Thyroid gland (tissue), 4 donors: ENCODE results near the gene PTPN11. TPM values are rescaled to one million over a fixed set of nuclear protein-coding genes. Genes with fewer than 3 reads are reported as not detected.

Source experiments
- DNase-seq, 2 donors: peaks; one replicate each; pipeline ENCODE4 v3.0.0-alpha.2; 2019
- H3K27ac ChIP-seq, 3 donors: fragments of 200-600 bp; sonication (generic); 1 replicate in 2 of 3; 2 replicates in 1 of 3; pipeline ENCODE4 v1.5.1; 2016 to 2019; ENCODE audit warnings: mild to moderate bottlenecking in 1 of 3, moderate library complexity in 1 of 3
- H3K27me3 ChIP-seq: fragments of 200-600 bp; sonication (generic); one replicate; pipeline ENCODE4 v1.5.1; 2019
- H3K36me3 ChIP-seq, 2 donors: fragments of 200-600 bp; sonication (generic); one replicate each; pipeline ENCODE4 v1.5.1; 2016 to 2019
- H3K4me1 ChIP-seq, 2 donors: fragments of 200-600 bp; sonication (generic); one replicate each; pipeline ENCODE4 v1.5.1; 2017 to 2019
- H3K4me3 ChIP-seq, 3 donors: fragments of 200-600 bp; sonication (generic); replicated peaks in 1 of 3; 1 replicate in 2 of 3; 2 replicates in 1 of 3; pipeline ENCODE4 v1.5.1; 2016; ENCODE audit warnings: mild to moderate bottlenecking in 1 of 3
- H3K9me3 ChIP-seq: fragments of 200-600 bp; sonication (generic); one replicate; pipeline ENCODE4 v1.5.1; 2017
- POLR2A ChIP-seq, 2 donors: fragments of 450-650 bp; IDR thresholded peaks; one replicate each; pipeline ENCODE4 v1.6.1; 2017; ENCODE audit warnings: antibody characterized with exemption in 2 of 2, mild to moderate bottlenecking in 2 of 2, moderate library complexity in 1 of 2
- WGBS, 2 donors: methylation state at CpG; one replicate each; pipeline ENCODE4 v1.1.5; 2017; 5-methylcytosine and 5-hydroxymethylcytosine counted together
- intact Hi-C: fragments of 100-400 bp; cut with DNase I; formaldehyde crosslinking; loops from one replicate; pipeline ENCODE4 v1.15.1; 2023
- total RNA-seq, 4 donors: library from RNA; depleted of rRNA; stranded (reverse); fragments of >200 nt; gene quantifications; one replicate each; pipeline ENCODE4 v1.2.3, GENCODE V29; 2016
- TF ChIP-seq, protein P1 (sequence below), 6 experiments: fragments of 200-600 bp in 3 of 6; fragments of 450-650 bp in 3 of 6; sonication (generic) in 3 of 6; IDR thresholded peaks; one replicate each; pipeline ENCODE4 v1.5.1; 2016 to 2019; ENCODE audit warnings: antibody characterized with exemption in 6 of 6, mild to moderate bottlenecking in 2 of 6, inconsistent platforms in 1 of 6, moderate library complexity in 1 of 6

PTPN11 gene
- total RNA-seq, 4 donors from 2014 or later = 75.8 to 99.6 (median 78.5) TPM

DNA sequence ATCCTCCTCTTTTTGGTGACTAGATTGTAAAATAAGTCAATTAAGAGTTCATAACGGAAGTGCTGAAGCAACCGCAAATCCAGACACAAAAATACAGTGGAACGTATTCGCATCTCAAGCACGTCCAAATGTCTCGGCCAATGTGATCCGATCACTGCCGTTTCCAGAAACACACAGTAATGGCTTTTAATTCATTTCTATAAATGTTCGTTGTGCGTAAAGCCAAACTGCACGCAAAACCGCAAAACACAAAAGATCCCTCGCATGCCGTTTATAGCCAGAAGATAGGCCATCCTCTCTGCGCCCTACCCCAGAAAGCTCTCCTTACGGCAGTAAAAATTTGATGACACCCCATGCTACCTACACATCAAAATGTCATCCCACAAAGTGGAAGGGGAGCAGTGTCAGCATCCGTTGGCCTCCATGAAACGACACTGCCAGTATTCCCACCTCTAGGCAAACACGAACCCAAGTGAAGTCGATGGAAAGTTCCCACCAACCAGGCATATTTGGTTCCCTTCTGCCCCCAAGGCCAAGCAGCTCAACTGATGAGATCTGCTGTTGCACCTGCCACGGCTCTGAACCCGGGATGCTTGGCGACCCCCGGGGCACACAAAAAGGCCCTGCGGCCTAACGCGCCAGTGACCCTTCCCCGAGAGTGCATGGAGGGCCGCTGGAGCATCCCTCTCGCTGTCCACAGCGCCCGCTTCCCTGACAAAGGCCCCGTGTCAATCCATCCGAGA lies 37.9 kb upstream of the PTPN11 start:
- no peaks in the 10 kb centered on the region for H3K36me3 ChIP-seq
- no peaks in the 10 kb centered on the region for H3K9me3 ChIP-seq
- WGBS, 2 donors = 47 to 49% methylated on average over 33 to 34 of the region's 34 CpGs
- H3K4me3 ChIP-seq = peak overlapping the region; percentile 8 to 85 (median 76)
- H3K4me1 ChIP-seq = peaks cover 5 to 17% of the 10 kb centered on the region in 2 donors
- intact Hi-C loops = loop anchor here (10.0 kb wide), 1 partner anchor 146 kb away; no protein-coding TSS in a partner anchor
- DNase-seq = no peak
- no peaks in the 10 kb centered on the region for H3K27me3 ChIP-seq
- no peak for TF ChIP-seq POLR2A (IDR thresholded peaks at IDR 0.05)
- TF ChIP-seq, protein P1, sequence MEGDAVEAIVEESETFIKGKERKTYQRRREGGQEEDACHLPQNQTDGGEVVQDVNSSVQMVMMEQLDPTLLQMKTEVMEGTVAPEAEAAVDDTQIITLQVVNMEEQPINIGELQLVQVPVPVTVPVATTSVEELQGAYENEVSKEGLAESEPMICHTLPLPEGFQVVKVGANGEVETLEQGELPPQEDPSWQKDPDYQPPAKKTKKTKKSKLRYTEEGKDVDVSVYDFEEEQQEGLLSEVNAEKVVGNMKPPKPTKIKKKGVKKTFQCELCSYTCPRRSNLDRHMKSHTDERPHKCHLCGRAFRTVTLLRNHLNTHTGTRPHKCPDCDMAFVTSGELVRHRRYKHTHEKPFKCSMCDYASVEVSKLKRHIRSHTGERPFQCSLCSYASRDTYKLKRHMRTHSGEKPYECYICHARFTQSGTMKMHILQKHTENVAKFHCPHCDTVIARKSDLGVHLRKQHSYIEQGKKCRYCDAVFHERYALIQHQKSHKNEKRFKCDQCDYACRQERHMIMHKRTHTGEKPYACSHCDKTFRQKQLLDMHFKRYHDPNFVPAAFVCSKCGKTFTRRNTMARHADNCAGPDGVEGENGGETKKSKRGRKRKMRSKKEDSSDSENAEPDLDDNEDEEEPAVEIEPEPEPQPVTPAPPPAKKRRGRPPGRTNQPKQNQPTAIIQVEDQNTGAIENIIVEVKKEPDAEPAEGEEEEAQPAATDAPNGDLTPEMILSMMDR (IDR thresholded peaks at IDR 0.05) = no peak
- peak overlapping the region in 2 of 3 donors; percentile 76 to 88 for H3K27ac ChIP-seq

DNA sequence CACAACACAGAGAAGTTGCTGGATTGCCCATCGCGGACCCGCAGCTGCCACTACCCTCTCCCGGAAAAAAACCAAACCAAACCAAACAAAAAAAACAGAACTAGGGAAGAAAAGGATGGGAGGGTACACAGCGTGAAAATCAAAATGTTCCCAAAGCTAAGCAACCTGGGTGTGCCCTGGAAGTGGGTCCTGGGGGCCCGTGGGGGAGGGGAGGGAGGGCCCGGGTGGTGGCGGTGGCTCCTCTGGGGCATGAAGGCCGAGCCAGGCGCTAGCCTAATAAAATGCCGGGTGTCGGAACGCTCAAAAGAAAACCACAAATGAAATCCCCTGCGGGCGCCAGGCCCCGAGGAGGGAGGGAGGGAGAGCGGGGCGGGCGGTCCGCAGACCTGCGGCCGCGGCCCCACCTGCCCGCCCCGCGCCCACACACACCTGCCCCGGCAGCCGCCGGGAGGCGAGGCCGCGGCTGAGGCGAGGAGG lies 37.3 kb upstream of the PTPN11 start:
- H3K36me3 ChIP-seq = no peaks in the 10 kb centered on the region
- H3K27me3 ChIP-seq = no peaks in the 10 kb centered on the region
- no peaks in the 10 kb centered on the region for H3K9me3 ChIP-seq
- intact Hi-C loops = loop anchor here (10.0 kb wide), 1 partner anchor 147 kb away; no protein-coding TSS in a partner anchor
- H3K27ac ChIP-seq = peak overlapping the region; percentile 76 to 88 (median 82)
- H3K4me3 ChIP-seq = peak overlapping the region; percentile 8 to 85 (median 76)
- 1% methylated on average over 16 to 25 of the region's 33 CpGs for WGBS, 2 donors
- DNase-seq = peak; percentile 40 to 52
- TF ChIP-seq POLR2A (IDR thresholded peaks at IDR 0.05) = no peak
- TF ChIP-seq, protein P1 (IDR thresholded peaks at IDR 0.05) = no peak
- H3K4me1 ChIP-seq = peaks cover 5 to 17% of the 10 kb centered on the region in 2 donors

DNA sequence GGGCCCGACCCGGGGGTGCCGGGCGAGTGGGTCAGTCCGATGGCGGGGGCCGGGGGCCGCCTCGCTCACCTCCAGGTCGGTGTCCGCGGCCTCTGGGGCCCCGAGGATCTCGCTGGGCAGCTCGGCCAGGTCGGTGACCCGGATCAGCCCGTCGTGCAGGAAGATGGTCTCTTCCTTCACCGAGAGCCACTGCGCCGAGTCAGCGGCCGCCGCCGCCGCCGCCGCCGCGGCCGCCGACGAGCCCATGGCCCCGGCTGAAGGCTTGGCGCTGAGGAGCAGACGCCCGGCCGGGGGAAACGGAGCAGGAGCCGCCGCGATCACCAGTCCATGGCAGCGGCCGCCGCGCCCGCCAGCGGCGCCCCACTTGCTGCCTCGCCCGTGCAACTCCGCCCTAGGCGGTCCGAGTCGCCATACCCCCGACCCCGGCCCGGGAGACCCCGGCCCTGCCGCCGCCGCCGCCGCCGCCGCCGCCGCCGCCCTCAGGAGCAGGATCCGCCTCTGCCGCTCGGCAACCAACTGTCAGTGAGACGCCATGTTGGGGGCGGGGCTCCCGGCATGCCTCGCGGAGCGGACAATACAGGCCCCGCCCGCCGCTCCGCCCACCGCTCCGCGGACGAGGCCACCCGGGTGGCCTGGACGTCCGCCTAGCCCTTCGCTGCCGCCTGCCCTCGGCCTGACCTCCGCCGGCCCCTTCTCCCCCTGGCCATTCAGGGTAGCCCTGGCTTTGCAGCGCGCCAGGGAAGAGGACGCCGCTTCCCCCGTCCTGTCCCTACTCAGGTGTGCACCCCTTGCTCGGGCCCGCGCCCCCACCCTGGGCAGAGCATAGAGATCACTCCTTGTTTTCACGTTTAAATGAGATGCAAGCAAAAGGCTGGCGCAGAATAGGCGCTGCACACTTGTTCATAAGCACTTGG lies 36.6 kb upstream of the PTPN11 start, which contains the start of gene HECTD4:
TSS of gene HECTD4 (minus strand) at position 549 of the 914 bp plus-strand sequence. CDS start at position 246, 303 bp downstream.
- no peaks in the 10 kb centered on the region for H3K36me3 ChIP-seq
- 19 to 25% methylated on average over 5 to 6 of the region's 106 CpGs for WGBS, 2 donors
- no peaks in the 10 kb centered on the region for H3K9me3 ChIP-seq
- peak within 1 kb of the TSS; percentile 76 to 88 (median 82) for H3K27ac ChIP-seq
- H3K27me3 ChIP-seq = no peaks in the 10 kb centered on the region
- H3K4me3 ChIP-seq = peak within 1 kb of the TSS; percentile 8 to 85 (median 76)
- peak in 1 of 2 donors; percentile 95 for TF ChIP-seq POLR2A (IDR thresholded peaks at IDR 0.05)
- TF ChIP-seq, protein P1 (IDR thresholded peaks at IDR 0.05) = peak in 1 of 6 experiments; percentile 4
- peak; percentile 97 to 98 for DNase-seq
- intact Hi-C loops = loop anchor here (10.0 kb wide), 1 partner anchor 147 kb away; no protein-coding TSS in a partner anchor
- peaks cover 5 to 17% of the 10 kb centered on the region in 2 donors for H3K4me1 ChIP-seq

DNA sequence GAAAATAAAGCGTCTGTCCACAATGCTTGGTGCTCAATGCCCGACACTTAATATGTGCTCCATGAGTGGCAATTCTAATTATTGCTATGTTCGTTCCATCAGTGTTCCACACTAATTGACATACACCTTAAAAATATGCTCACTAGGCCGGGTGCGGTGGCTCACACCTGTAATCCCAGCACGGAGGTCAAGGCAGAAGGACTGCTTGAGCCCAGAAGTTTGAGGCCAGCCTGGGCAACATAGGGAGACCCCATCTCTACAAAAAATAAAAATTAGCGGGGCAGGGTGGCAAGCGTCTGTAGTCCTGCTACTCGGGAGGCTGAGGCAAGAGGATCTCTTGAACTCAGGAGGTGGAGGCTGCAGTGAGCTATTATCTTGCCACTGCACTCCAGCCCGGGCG lies 35.9 kb upstream of the PTPN11 start:
- no peak for TF ChIP-seq POLR2A (IDR thresholded peaks at IDR 0.05)
- TF ChIP-seq, protein P1 (IDR thresholded peaks at IDR 0.05) = no peak
- WGBS, 2 donors = 91 to 95% methylated on average over 11 of the region's 11 CpGs
- Histone ChIP-seq H3K9me3 (no peaks in the 10 kb centered on the region), H3K27ac (peak overlapping the region in 2 of 3 donors; percentile 76 to 88), H3K4me1 (peaks cover 5 to 17% of the 10 kb centered on the region in 2 donors), H3K36me3 (no peaks in the 10 kb centered on the region), H3K4me3 (peak overlapping the region in 1 of 3 donors; percentile 85), H3K27me3 (no peaks in the 10 kb centered on the region)
- DNase-seq = no peak
- intact Hi-C loops = loop anchor here (10.0 kb wide), 1 partner anchor 148 kb away; no protein-coding TSS in a partner anchor
